D721Med (cell line): ENCODE results near the gene AOAH.

Experiments
- DNase-seq: peaks from one replicate; pipeline ENCODE4 v3.0.0; 2011; ENCODE audit warnings: low spot score; ENCODE audit not compliant: insufficient read length
- FAIRE-seq: peaks from 2 replicates; lab custom pipeline; 2011; peaks lifted over from hg19 to GRCh38; lab: Jason Lieb, UNC
- CTCF ChIP-seq: IDR thresholded peaks from 2 replicates; pipeline ENCODE4 v1.5.1; 2012; ENCODE audit warnings: mild to moderate bottlenecking, control low read depth; ENCODE audit not compliant: insufficient read depth; ENCODE audit errors: missing control alignments

Gene AOAH

GRCh38 chr7:36640682-36641081 is 83.6 kb downstream of the AOAH start:
- DNase-seq (no peak), FAIRE-seq (no peak)
- no peak for TF ChIP-seq CTCF

- TF ChIP-seq CTCF = no peak
- no peak for FAIRE-seq
- no peak for DNase-seq
Measured at GRCh38 chr7:36639826-36640225, 84.5 kb downstream of the AOAH start.

DNA sequence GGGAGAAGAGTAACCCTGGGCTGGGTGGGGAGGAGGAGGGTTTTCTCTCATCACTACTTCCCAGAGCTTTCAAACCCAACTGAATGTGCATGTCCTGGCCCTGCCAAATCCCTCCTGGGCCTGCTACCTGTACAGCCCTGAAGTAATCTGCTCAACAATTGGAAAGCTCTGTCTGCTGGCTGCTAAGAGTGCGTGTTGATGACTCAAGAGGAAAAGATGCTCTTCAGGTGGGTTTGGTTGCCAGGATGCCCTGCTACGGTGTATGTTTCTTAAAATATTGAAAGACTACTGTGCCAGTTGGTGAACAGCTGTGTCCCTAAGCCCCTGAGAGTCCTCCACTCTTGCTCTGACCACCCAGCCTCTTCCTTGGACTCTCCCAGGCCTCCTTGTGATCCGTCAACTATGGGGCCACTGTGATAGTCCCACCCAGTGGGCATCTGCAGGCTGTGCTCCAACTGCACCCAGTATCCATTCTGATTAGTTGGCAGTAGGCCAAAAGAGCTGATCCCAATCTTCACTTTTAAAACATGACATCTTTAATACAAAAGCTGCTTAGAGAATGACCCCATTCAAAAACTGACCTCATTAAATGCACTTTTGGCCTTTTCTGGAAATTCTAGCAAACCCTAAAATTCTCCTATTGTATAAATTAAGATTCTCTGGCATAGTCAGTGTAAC is 85.6 kb downstream of the AOAH start:
- FAIRE-seq (no peak), DNase-seq (no peak)
- no peak for TF ChIP-seq CTCF

GRCh38 chr7:36638140-36638539 is 86.2 kb downstream of the AOAH start:
- FAIRE-seq (no peak), DNase-seq (no peak)
- no peak for TF ChIP-seq CTCF

GRCh38 chr7:36637417-36637816 is 86.9 kb downstream of the AOAH start:
- FAIRE-seq (no peak), DNase-seq (no peak)

DNA sequence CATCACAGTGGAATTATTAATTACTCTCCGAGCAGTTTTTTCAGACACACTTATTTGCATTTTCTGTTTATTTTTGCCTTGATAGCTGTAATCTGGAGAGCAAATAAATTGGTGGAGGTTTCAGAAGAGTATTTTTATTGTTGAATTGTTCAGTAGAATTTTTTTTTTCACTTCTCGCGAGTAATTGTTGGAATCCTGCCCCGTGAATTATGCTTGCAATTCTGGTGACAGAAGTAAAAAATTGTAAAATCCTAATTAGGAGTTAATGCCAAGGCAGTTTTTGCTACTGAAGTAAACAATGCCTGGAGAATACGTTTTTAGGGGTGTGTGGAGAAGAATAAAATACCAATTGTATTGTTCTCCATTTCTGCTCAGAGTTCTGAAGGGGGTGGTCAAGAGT is 88.2 kb downstream of the AOAH start:
- FAIRE-seq = no peak
- no peak for DNase-seq
- no peak for TF ChIP-seq CTCF

More at GRCh38 chr7:36637417-36637816, 86.9 kb downstream of the AOAH start:
- no peak for TF ChIP-seq CTCF

DNA sequence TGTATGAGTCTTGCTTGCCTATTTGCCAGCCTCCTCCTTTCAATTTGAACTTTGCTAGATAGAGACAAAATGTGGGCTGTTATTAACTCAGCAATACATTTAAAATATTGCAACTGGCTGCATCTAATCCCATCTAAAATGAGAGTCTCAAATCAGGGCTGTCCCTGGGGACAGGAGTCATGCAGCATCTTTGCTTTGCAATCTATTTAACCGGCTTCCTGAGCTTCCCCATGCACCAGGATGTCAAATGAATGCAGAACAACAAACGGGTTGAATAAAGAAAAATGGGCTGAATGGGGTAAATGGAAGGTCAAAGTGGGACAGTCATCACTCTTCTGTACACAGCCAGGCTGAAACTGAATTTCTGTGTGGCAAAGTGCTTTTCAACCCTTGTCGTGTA is 89.2 kb downstream of the AOAH start:
- TF ChIP-seq CTCF = no peak
- FAIRE-seq = no peak
- no peak for DNase-seq
